GM12891 (cell line): ENCODE results near the gene WWP2.

ENCODE experiments used
- POLR2A ChIP-seq: IDR thresholded peaks from 2 replicates; pipeline ENCODE4 v1.6.1; 2011; ENCODE audit warnings: low read depth, low read length, control low read depth
- POLR2AphosphoS5 ChIP-seq: IDR thresholded peaks from 2 replicates; pipeline ENCODE4 v1.6.1; 2011; ENCODE audit warnings: low read depth, low read length, control low read depth
- POU2F2 ChIP-seq: IDR thresholded peaks from 2 replicates; pipeline ENCODE4 v1.6.1; 2011; ENCODE audit warnings: low read depth, mild to moderate bottlenecking, control low read depth, low read length, moderate library complexity
- SPI1 ChIP-seq: IDR thresholded peaks from 2 replicates; pipeline ENCODE4 v1.6.1; 2011; ENCODE audit warnings: low read depth, low read length, control low read depth
- TAF1 ChIP-seq: IDR thresholded peaks from 2 replicates; pipeline ENCODE4 v1.6.1; 2011; ENCODE audit warnings: low read depth, low read length, control low read depth

GRCh38 chr16:69838489-69838888 lies 76.4 kb downstream of the WWP2 start:
- TF ChIP-seq POLR2AphosphoS5 = no peak
- TF ChIP-seq POLR2A = no peak
- no peak for TF ChIP-seq TAF1
- no peak for TF ChIP-seq POU2F2
- no peak for TF ChIP-seq SPI1
